HCT116 (cell line): Measurements from ENCODE around the gene ORAI2.
A peak's percentile ranks its signal among the peaks of the same experiment; 100 is the strongest.
"Not testable (repeated sequence)": the region's sequence is repeated elsewhere in the genome, so short reads cannot be mapped to it uniquely, and the experiment has no call there.

ENCODE experiments used
- CEBPB ChIP-seq: IDR thresholded peaks from 2 replicates; pipeline ENCODE4 v1.6.1; 2012; ENCODE audit warnings: low read depth
- CTCF ChIP-seq, 3 experiments: fragments of 200-600 bp in 1 of 3; sonication (generic) in 1 of 3; IDR thresholded peaks in 2 of 3; conservative IDR thresholded peaks in 1 of 3; 2 replicates each; pipeline ENCODE4 v1.5.1; 2012 to 2017; ENCODE audit warnings: low read depth in 2 of 3, low read length in 2 of 3, antibody characterized with exemption in 1 of 3, borderline replicate concordance in 1 of 3, control low read depth in 1 of 3, mild to moderate bottlenecking in 1 of 3, mixed read lengths in 1 of 3, mixed run types in 1 of 3, moderate library complexity in 1 of 3; ENCODE audit not compliant: insufficient read depth in 1 of 3
- EZH2 ChIP-seq: fragments of 200-600 bp; sonication (generic); IDR thresholded peaks from 2 replicates; pipeline ENCODE4 v1.6.1; 2017; ENCODE audit warnings: antibody characterized with exemption, mixed run types
- POLR2A ChIP-seq: IDR thresholded peaks from 2 replicates; pipeline ENCODE4 v1.7.0; 2011; ENCODE audit warnings: borderline replicate concordance; ENCODE audit not compliant: insufficient read depth, insufficient read length; ENCODE audit errors: extremely low read depth
- REST ChIP-seq: IDR thresholded peaks from 2 replicates; pipeline ENCODE4 v1.6.1; 2012; ENCODE audit warnings: low read depth
- SIN3A ChIP-seq: IDR thresholded peaks from 2 replicates; pipeline ENCODE4 v1.6.1; 2012; ENCODE audit warnings: low read depth

GRCh38 chr7:102478314-102479208 is 45.2 kb downstream of the ORAI2 start, which contains the start of gene POLR2J:
- TF ChIP-seq POLR2A, REST, EZH2, SIN3A, CEBPB: not testable (repeated sequence)
- TF ChIP-seq CTCF (IDR thresholded peaks at IDR 0.05 in 2 of 3, conservative IDR thresholded peaks at IDR 0.05 in 1 of 3; ENCODE audit: borderline replicate concordance in 1 of 3, insufficient read depth in 1 of 3, low read depth in 2 of 3, low read length in 2 of 3), result peak in 2 of 3 experiments; percentile 36 to 44; a peak in 4 of 6 replicates
